ENCODE measurements around the gene KRTAP3-2.

The KRTAP3-2 gene

DNA sequence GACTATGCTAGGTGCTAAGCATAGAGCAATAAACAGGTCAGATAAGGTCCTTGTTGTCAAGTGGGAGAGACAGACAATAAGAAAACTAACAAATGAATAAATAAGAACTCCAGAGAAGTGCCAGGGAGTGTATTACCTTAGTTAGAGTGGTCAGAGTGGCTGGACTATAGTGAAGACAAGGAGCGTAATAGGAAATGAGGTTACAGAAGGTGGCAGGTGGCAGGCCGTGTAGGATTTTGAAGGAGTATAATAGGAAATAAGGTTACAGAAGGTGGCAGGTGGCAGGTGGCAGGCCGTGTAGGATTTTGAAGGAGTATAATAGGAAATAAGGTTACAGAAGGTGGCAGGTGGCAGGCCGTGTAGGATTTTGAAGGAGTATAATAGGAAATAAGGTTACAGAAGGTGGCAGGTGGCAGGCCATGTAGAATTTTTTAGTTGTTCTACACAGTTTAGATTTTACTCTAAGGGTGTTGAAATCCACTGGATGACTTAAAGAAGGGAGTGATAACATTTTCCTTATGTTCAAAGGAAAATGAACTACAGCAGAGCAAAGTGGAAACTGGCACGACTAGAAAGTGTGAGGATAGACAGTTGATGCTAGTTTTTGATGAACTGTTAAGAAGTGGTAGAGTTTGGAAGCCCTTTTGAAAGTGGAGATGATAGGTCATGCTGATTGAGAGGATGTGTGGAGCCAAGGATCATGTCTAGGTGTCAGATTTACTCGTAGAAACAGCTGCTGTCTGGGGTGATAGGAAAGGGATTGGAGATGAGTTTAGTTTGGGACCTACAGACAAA, 12.8 kb upstream of the KRTAP3-2 start:
- Histone ChIP-seq H3K27me3 (replicated peaks) (no peaks in the 10 kb centered on the region), H3K4me3 (ENCODE audit: low read depth, low read length) (no peak overlapping the region), H3K36me3 (replicated peaks) (no peaks in the 10 kb centered on the region), H3K27ac (no peak overlapping the region)
- in situ Hi-C loops (cut with HindIII; ENCODE audit: low pct_ligation_motif_present, low sequenced_read_pairs) = no loop called here
- TF ChIP-seq, protein P1, sequence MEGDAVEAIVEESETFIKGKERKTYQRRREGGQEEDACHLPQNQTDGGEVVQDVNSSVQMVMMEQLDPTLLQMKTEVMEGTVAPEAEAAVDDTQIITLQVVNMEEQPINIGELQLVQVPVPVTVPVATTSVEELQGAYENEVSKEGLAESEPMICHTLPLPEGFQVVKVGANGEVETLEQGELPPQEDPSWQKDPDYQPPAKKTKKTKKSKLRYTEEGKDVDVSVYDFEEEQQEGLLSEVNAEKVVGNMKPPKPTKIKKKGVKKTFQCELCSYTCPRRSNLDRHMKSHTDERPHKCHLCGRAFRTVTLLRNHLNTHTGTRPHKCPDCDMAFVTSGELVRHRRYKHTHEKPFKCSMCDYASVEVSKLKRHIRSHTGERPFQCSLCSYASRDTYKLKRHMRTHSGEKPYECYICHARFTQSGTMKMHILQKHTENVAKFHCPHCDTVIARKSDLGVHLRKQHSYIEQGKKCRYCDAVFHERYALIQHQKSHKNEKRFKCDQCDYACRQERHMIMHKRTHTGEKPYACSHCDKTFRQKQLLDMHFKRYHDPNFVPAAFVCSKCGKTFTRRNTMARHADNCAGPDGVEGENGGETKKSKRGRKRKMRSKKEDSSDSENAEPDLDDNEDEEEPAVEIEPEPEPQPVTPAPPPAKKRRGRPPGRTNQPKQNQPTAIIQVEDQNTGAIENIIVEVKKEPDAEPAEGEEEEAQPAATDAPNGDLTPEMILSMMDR (IDR thresholded peaks at IDR 0.05; ENCODE audit: low read depth, low read length, missing control alignments) = no peak
- no peak for DNase-seq

DNA sequence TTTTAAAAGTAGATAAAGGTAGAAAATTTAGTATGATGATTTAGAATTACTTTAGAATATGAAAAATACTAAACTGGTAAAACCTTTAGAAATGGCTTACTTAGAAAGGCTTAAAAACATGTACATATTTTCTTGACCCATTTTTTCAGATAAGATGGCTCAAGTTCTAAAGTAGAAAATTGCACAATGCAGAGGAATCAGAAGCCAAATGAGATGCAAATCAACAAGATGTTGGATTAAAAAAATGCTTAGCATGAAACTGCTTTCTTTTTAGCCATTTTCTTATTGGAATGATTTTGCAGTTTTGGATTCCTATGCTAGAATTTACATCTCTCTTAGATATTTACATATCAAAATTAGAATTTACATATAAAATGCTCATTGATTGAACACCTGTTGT, 10.7 kb upstream of the KRTAP3-2 start:
- H3K27ac ChIP-seq = no peak overlapping the region
- in situ Hi-C loops (cut with HindIII; ENCODE audit: low pct_ligation_motif_present, low sequenced_read_pairs) = no loop called here

DNA sequence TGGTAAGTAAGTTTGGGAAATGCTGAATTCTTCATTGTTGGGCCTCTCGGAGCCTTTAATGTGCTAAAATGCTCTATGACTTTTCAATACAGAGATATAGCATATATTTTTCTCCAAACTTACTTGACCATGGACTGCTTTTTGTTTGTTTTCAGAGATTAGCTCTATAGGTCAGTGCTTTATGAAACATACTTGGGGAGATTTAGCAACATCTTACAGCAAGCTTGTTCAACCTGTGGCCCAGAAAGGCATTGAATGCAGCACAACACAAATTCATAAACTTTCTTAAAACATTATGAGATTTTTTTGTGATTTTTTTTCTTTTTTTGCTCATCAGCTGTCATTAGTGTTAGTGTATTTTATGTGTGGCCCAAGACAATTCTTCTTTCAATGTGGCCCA, 10.2 kb upstream of the KRTAP3-2 start:
- H3K4me3 ChIP-seq (ENCODE audit: low read depth, low read length) = no peak overlapping the region
- no peak for DNase-seq
- in situ Hi-C loops (cut with HindIII; ENCODE audit: low pct_ligation_motif_present, low sequenced_read_pairs) = no loop called here
- no peak overlapping the region for H3K27ac ChIP-seq
- TF ChIP-seq, protein P1 (IDR thresholded peaks at IDR 0.05; ENCODE audit: low read depth, low read length, missing control alignments) = no peak
- no peaks in the 10 kb centered on the region for H3K36me3 ChIP-seq (replicated peaks)
- H3K27me3 ChIP-seq (replicated peaks) = no peaks in the 10 kb centered on the region

More for the DNA sequence above, 10.7 kb upstream of the KRTAP3-2 start:
- TF ChIP-seq, protein P1 (IDR thresholded peaks at IDR 0.05; ENCODE audit: low read depth, low read length, missing control alignments) = no peak
- Histone ChIP-seq H3K4me3 (ENCODE audit: low read depth, low read length) (no peak overlapping the region), H3K36me3 (replicated peaks) (no peaks in the 10 kb centered on the region), H3K27me3 (replicated peaks) (no peaks in the 10 kb centered on the region)
- DNase-seq = no peak

DNA sequence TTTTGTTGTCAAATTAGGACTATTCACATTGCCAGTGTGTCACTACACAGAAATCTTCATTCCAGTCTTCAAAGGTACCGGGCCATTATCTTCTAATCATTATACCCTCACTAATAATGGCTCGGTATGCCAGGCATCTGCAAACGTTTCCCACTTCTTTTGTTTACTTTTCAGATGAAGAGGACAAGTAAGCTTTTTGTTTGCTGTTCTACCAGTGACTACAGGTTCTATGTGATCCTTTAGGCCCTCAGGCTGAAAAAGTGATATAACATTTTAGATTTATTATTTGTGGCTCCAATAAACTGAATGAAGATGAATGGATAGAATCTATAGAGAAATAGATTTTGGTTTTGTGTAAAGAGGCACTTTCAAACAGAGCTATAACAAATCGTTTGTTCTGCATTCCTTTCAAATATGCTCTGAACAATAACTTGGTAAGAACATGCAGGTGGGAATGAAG, 9.6 kb upstream of the KRTAP3-2 start:
- Histone ChIP-seq H3K36me3 (replicated peaks) (no peaks in the 10 kb centered on the region), H3K27me3 (replicated peaks) (no peaks in the 10 kb centered on the region), H3K27ac (no peak overlapping the region), H3K4me3 (ENCODE audit: low read depth, low read length) (no peak overlapping the region)
- in situ Hi-C loops (cut with HindIII; ENCODE audit: low pct_ligation_motif_present, low sequenced_read_pairs) = no loop called here
- DNase-seq = no peak
- TF ChIP-seq, protein P1 (IDR thresholded peaks at IDR 0.05; ENCODE audit: low read depth, low read length, missing control alignments) = no peak

DNA sequence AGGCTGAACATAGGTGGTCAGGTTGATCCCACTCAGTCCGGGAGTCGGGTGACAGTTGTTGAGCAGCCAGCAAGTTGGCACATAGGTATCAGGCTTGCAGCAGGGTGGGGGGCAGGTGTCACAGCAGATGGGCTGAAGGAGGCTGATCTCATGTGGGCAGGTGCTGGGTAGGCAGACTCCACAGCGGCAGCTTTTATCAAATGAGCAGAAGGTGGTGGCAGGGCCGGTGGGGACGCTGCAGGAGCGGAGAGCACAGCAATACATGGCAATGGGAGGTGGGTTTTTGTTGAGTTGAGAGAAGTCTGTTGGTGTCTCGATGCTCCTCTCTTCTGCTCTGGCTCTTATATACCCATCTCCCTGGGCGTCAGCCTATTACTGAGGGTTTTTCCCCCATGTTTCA, 9.1 kb upstream of the KRTAP3-2 start, which contains the start of gene KRTAP3-1:
KRTAP3-1 (minus strand) TSS at position 318 of the 400 bp plus-strand sequence; CDS start at position 264, 54 bp downstream.
- no peaks in the 10 kb centered on the region for H3K36me3 ChIP-seq (replicated peaks)
- no peak within 1 kb of the TSS for H3K4me3 ChIP-seq (ENCODE audit: low read depth, low read length)
- in situ Hi-C loops (cut with HindIII; ENCODE audit: low pct_ligation_motif_present, low sequenced_read_pairs) = no loop called here
- no peak within 1 kb of the TSS for H3K27ac ChIP-seq
- no peaks in the 10 kb centered on the region for H3K27me3 ChIP-seq (replicated peaks)
- TF ChIP-seq, protein P1 (IDR thresholded peaks at IDR 0.05; ENCODE audit: low read depth, low read length, missing control alignments) = no peak
- DNase-seq = no peak

Measured in brain microvascular endothelial cell (primary cell).